SK-N-SH treated with all-trans-retinoic acid at 6 μM for 48 hours (cell line): ENCODE measurements around the gene THOC1.

Source experiments
- BACH2 ChIP-seq: fragments of 250-450 bp; sonication (Bioruptor Pico); IDR thresholded peaks from 2 replicates; pipeline ENCODE4 v1.9.0; 2021; ENCODE audit warnings: mild to moderate bottlenecking, borderline replicate concordance
- CSDC2 ChIP-seq: fragments of 250-450 bp; sonication (Bioruptor Pico); IDR thresholded peaks from 2 replicates; pipeline ENCODE4 v1.5.0; 2020; ENCODE audit warnings: mild to moderate bottlenecking, moderate library complexity
- ESRRG ChIP-seq: fragments of 250-450 bp; sonication (Bioruptor Pico); IDR thresholded peaks from 2 replicates; pipeline ENCODE4 v1.6.1; 2021; ENCODE audit warnings: mild to moderate bottlenecking
- RARB ChIP-seq: fragments of 250-450 bp; sonication (Bioruptor Pico); IDR thresholded peaks from 2 replicates; pipeline ENCODE4 v1.8.0; 2021; ENCODE audit warnings: mild to moderate bottlenecking, moderate library complexity
- TCF4 ChIP-seq: fragments of 250-450 bp; sonication (Bioruptor Pico); IDR thresholded peaks from 2 replicates; pipeline ENCODE4 v1.8.0; 2021; ENCODE audit warnings: mild to moderate bottlenecking, moderate library complexity, borderline replicate concordance
- ZFP30 ChIP-seq: fragments of 450-650 bp; formaldehyde crosslinking; IDR thresholded peaks from 2 replicates; pipeline ENCODE4 v1.5.0; 2022; ENCODE audit warnings: mild to moderate bottlenecking, moderate library complexity
- ZNF565 ChIP-seq: fragments of 450-650 bp; formaldehyde crosslinking; conservative IDR thresholded peaks from 2 replicates; pipeline ENCODE4 v1.5.0; 2020; ENCODE audit warnings: low read depth, mild to moderate bottlenecking, moderate library complexity
- TF ChIP-seq, protein P1 (sequence below): fragments of 250-450 bp; sonication (Bioruptor Pico); IDR thresholded peaks from 2 replicates; pipeline ENCODE4 v1.5.0; 2020; ENCODE audit warnings: mild to moderate bottlenecking, moderate library complexity
- TF ChIP-seq, protein P2 (sequence below): fragments of 250-450 bp; sonication (Bioruptor Pico); IDR thresholded peaks from 2 replicates; pipeline ENCODE4 v1.5.1; 2021; ENCODE audit warnings: mild to moderate bottlenecking, moderate library complexity
- TF ChIP-seq, protein P3 (sequence below): fragments of 250-450 bp; sonication (Bioruptor Pico); IDR thresholded peaks from 2 replicates; pipeline ENCODE4 v1.5.1; 2020; ENCODE audit warnings: low read depth, mild to moderate bottlenecking, moderate library complexity

DNA sequence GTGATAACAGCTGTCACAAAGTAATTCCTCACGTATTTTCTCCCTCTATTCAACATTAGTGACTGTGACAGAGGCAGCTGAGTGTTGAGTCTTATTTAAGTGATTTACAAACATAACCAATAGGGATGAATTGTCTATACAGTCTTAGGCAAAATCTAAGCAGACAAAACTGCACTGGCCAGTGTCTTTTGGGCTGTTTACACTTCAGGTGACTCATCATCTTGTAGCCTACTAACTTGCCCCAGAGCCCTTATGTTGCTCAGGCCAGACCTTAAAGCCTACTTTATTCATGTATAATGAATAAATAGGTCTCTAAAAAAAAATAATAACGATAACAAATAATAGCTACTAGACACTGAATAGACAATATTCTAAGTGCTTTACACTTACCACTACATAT, 17.2 kb downstream of the THOC1 start:
- TF ChIP-seq TCF4 (CRISPR knock-in tag), result no peak
- TF ChIP-seq ESRRG (CRISPR knock-in tag), result no peak
- no peak for TF ChIP-seq ZNF565 (CRISPR knock-in tag)
- no peak for TF ChIP-seq BACH2 (CRISPR knock-in tag)
- TF ChIP-seq, protein P1, sequence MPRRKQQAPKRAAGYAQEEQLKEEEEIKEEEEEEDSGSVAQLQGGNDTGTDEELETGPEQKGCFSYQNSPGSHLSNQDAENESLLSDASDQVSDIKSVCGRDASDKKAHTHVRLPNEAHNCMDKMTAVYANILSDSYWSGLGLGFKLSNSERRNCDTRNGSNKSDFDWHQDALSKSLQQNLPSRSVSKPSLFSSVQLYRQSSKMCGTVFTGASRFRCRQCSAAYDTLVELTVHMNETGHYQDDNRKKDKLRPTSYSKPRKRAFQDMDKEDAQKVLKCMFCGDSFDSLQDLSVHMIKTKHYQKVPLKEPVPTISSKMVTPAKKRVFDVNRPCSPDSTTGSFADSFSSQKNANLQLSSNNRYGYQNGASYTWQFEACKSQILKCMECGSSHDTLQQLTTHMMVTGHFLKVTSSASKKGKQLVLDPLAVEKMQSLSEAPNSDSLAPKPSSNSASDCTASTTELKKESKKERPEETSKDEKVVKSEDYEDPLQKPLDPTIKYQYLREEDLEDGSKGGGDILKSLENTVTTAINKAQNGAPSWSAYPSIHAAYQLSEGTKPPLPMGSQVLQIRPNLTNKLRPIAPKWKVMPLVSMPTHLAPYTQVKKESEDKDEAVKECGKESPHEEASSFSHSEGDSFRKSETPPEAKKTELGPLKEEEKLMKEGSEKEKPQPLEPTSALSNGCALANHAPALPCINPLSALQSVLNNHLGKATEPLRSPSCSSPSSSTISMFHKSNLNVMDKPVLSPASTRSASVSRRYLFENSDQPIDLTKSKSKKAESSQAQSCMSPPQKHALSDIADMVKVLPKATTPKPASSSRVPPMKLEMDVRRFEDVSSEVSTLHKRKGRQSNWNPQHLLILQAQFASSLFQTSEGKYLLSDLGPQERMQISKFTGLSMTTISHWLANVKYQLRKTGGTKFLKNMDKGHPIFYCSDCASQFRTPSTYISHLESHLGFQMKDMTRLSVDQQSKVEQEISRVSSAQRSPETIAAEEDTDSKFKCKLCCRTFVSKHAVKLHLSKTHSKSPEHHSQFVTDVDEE, result no peak
- TF ChIP-seq RARB (CRISPR knock-in tag), result no peak
- TF ChIP-seq CSDC2 (CRISPR knock-in tag), result no peak
- TF ChIP-seq, protein P2, sequence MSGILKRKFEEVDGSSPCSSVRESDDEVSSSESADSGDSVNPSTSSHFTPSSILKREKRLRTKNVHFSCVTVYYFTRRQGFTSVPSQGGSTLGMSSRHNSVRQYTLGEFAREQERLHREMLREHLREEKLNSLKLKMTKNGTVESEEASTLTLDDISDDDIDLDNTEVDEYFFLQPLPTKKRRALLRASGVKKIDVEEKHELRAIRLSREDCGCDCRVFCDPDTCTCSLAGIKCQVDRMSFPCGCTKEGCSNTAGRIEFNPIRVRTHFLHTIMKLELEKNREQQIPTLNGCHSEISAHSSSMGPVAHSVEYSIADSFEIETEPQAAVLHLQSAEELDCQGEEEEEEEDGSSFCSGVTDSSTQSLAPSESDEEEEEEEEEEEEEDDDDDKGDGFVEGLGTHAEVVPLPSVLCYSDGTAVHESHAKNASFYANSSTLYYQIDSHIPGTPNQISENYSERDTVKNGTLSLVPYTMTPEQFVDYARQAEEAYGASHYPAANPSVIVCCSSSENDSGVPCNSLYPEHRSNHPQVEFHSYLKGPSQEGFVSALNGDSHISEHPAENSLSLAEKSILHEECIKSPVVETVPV (CRISPR knock-in tag), result no peak
- TF ChIP-seq ZFP30, result no peak
- TF ChIP-seq, protein P3, sequence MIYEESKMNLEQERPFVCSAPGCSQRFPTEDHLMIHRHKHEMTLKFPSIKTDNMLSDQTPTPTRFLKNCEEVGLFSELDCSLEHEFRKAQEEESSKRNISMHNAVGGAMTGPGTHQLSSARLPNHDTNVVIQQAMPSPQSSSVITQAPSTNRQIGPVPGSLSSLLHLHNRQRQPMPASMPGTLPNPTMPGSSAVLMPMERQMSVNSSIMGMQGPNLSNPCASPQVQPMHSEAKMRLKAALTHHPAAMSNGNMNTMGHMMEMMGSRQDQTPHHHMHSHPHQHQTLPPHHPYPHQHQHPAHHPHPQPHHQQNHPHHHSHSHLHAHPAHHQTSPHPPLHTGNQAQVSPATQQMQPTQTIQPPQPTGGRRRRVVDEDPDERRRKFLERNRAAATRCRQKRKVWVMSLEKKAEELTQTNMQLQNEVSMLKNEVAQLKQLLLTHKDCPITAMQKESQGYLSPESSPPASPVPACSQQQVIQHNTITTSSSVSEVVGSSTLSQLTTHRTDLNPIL (CRISPR knock-in tag), result no peak
